Breast epithelium (tissue), 3 donors: Measurements from ENCODE around the gene PARD3B.

Source experiments
- POLR2AphosphoS5 ChIP-seq, 3 donors: sonication (generic); formaldehyde crosslinking; IDR thresholded peaks; one replicate each; pipeline ENCODE4 v1.6.1; 2017; ENCODE audit warnings: antibody characterized with exemption in 3 of 3
- TF ChIP-seq, protein P1 (sequence below), 3 donors: fragments of 450-650 bp; IDR thresholded peaks; one replicate each; pipeline ENCODE4 v1.5.1; 2016 to 2017; ENCODE audit warnings: antibody characterized with exemption in 3 of 3, mild to moderate bottlenecking in 3 of 3, moderate library complexity in 3 of 3

- TF ChIP-seq, protein P1, sequence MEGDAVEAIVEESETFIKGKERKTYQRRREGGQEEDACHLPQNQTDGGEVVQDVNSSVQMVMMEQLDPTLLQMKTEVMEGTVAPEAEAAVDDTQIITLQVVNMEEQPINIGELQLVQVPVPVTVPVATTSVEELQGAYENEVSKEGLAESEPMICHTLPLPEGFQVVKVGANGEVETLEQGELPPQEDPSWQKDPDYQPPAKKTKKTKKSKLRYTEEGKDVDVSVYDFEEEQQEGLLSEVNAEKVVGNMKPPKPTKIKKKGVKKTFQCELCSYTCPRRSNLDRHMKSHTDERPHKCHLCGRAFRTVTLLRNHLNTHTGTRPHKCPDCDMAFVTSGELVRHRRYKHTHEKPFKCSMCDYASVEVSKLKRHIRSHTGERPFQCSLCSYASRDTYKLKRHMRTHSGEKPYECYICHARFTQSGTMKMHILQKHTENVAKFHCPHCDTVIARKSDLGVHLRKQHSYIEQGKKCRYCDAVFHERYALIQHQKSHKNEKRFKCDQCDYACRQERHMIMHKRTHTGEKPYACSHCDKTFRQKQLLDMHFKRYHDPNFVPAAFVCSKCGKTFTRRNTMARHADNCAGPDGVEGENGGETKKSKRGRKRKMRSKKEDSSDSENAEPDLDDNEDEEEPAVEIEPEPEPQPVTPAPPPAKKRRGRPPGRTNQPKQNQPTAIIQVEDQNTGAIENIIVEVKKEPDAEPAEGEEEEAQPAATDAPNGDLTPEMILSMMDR (IDR thresholded peaks at IDR 0.05), result no peak
- TF ChIP-seq POLR2AphosphoS5 (IDR thresholded peaks at IDR 0.05), result no peak
These were observed 98.1 kb downstream of the PARD3B start for GRCh38 chr2:204643326-204643725.
